GM23248 (cell line): Measurements from ENCODE around the gene RANBP3L.
"Not testable (repeated sequence)": the region's sequence is repeated elsewhere in the genome, so short reads cannot be mapped to it uniquely, and the experiment has no call there.

Experiments
- EZH2 ChIP-seq: fragments of 200-600 bp; sonication (generic); IDR thresholded peaks from 2 replicates; pipeline ENCODE4 v1.6.1; 2018; ENCODE audit warnings: antibody characterized with exemption, mild to moderate bottlenecking; ENCODE audit not compliant: insufficient read depth, poor library complexity, severe bottlenecking
- EZH2phosphoT487 ChIP-seq: fragments of 200-600 bp; sonication (generic); IDR thresholded peaks from 2 replicates; pipeline ENCODE4 v1.6.1; 2018; ENCODE audit warnings: antibody characterized with exemption, moderate library complexity, mild to moderate bottlenecking, low read depth; ENCODE audit not compliant: insufficient read depth

- TF ChIP-seq EZH2phosphoT487, EZH2: not testable (repeated sequence)
These were observed 102.9 kb downstream of the RANBP3L start for GRCh38 chr5:36198783-36199182.
